ENCODE measurements around the gene FDXR. TPM values are rescaled to one million over a fixed set of nuclear protein-coding genes. Genes with fewer than 3 reads are reported as not detected.
A peak's percentile ranks its signal among the peaks of the same experiment; 100 is the strongest.

The FDXR gene
- total and polyA plus RNA-seq, 9 of the 15 experiments (the other 6 are each of a cell fraction or from before 2014, with no cell fraction given), result 0.89 to 70.7 (median 30.9) TPM

DNA sequence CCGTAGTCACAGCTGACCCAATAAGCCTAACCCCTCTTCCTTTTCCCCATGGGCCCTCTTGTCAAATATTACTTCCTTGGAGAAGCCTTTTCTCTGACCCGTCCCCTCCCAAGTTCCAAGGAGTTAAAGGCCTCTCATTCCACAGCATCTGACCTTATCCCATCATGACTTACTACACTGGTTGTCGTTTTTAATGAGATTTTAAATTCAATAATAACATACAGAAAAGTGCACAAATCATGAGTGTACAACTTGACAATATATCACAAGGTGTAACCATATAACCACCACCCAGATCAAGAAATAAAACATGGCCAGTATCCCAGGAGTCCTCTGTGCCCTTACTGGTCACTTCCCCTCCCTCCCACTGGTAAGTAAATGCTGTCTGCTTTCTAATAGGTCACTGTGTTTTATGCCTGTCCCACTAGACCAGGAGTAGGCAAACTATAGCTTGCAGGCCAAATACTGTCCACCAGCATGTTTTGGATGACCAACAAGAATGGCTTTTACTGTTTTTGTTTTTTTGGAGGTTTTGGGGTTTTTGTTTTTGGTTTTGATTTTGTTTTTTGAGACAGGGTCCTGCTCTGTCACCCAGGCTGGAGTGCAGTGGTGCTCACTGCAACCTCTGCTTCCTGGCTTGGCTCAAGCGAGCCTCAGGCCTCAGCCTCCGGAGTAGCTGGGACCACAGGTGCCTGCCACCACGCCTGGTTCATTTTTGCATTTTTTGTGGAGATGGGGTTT, 1.2 kb upstream of the FDXR start (continued):
- TF ChIP-seq, protein P1, sequence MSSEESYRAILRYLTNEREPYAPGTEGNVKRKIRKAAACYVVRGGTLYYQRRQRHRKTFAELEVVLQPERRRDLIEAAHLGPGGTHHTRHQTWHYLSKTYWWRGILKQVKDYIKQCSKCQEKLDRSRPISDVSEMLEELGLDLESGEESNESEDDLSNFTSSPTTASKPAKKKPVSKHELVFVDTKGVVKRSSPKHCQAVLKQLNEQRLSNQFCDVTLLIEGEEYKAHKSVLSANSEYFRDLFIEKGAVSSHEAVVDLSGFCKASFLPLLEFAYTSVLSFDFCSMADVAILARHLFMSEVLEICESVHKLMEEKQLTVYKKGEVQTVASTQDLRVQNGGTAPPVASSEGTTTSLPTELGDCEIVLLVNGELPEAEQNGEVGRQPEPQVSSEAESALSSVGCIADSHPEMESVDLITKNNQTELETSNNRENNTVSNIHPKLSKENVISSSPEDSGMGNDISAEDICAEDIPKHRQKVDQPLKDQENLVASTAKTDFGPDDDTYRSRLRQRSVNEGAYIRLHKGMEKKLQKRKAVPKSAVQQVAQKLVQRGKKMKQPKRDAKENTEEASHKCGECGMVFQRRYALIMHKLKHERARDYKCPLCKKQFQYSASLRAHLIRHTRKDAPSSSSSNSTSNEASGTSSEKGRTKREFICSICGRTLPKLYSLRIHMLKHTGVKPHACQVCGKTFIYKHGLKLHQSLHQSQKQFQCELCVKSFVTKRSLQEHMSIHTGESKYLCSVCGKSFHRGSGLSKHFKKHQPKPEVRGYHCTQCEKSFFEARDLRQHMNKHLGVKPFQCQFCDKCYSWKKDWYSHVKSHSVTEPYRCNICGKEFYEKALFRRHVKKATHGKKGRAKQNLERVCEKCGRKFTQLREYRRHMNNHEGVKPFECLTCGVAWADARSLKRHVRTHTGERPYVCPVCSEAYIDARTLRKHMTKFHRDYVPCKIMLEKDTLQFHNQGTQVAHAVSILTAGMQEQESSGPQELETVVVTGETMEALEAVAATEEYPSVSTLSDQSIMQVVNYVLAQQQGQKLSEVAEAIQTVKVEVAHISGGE (CRISPR knock-in tag; IDR thresholded peaks at IDR 0.05), result peak in 1 of 3 experiments; percentile 35; a peak in 1 of 6 replicates
- TF ChIP-seq SRSF1 (IDR thresholded peaks at IDR 0.05; ENCODE audit: low read depth, low read length) (no peak), ZNF699 (CRISPR knock-in tag; IDR thresholded peaks at IDR 0.05; ENCODE audit: insufficient replicate concordance) (no peak), ARID1B (IDR thresholded peaks at IDR 0.05) (0 out of 2 replicates have a peak, but pooled peaks have one; percentile 31), CREB5 (CRISPR knock-in tag; IDR thresholded peaks at IDR 0.05) (no peak), STAT5A (IDR thresholded peaks at IDR 0.05; ENCODE audit: borderline replicate concordance, low read length) (no peak), FOXP1 (CRISPR knock-in tag; IDR thresholded peaks at IDR 0.05) (no peak), POLR2AphosphoS5 (IDR thresholded peaks at IDR 0.05; ENCODE audit: control insufficient read depth, insufficient read depth, low read depth, low read length) (0 out of 2 replicates have a peak, but pooled peaks have one; percentile 25), SMARCA4 (IDR thresholded peaks at IDR 0.05) (0 out of 2 replicates have a peak, but pooled peaks have one; percentile 42), SMAD2 (IDR thresholded peaks at IDR 0.05; ENCODE audit: low read depth, low read length) (no peak), BRD9 (IDR thresholded peaks at IDR 0.05; ENCODE audit: low read depth, partially characterized antibody) (no peak), NR2C1 (IDR thresholded peaks at IDR 0.05) (peak; percentile 22; the same call in 1 of the 2 replicates), NR2C1 (tag; IDR thresholded peaks at IDR 0.05) (0 out of 2 replicates have a peak, but pooled peaks have one; percentile 13), BCOR (IDR thresholded peaks at IDR 0.05) (0 out of 2 replicates have a peak, but pooled peaks have one; percentile 18), FOXK2 (conservative IDR thresholded peaks at IDR 0.05 in 1 of 2, IDR thresholded peaks at IDR 0.05 in 1 of 2; ENCODE audit: low read depth in 2 of 2) (peak; percentile 21 to 49; a peak in 1 of 4 replicates), SPI1 (IDR thresholded peaks at IDR 0.05; ENCODE audit: borderline replicate concordance, low read depth, low read length) (peak; percentile 76), NR4A1 (CRISPR knock-in tag; IDR thresholded peaks at IDR 0.05) (no peak), NR4A1 (tag; IDR thresholded peaks at IDR 0.05) (0 out of 2 replicates have a peak, but pooled peaks have one; percentile 24), TAF7 (tag; IDR thresholded peaks at IDR 0.05) (no peak)
- TF ChIP-seq, protein P2, sequence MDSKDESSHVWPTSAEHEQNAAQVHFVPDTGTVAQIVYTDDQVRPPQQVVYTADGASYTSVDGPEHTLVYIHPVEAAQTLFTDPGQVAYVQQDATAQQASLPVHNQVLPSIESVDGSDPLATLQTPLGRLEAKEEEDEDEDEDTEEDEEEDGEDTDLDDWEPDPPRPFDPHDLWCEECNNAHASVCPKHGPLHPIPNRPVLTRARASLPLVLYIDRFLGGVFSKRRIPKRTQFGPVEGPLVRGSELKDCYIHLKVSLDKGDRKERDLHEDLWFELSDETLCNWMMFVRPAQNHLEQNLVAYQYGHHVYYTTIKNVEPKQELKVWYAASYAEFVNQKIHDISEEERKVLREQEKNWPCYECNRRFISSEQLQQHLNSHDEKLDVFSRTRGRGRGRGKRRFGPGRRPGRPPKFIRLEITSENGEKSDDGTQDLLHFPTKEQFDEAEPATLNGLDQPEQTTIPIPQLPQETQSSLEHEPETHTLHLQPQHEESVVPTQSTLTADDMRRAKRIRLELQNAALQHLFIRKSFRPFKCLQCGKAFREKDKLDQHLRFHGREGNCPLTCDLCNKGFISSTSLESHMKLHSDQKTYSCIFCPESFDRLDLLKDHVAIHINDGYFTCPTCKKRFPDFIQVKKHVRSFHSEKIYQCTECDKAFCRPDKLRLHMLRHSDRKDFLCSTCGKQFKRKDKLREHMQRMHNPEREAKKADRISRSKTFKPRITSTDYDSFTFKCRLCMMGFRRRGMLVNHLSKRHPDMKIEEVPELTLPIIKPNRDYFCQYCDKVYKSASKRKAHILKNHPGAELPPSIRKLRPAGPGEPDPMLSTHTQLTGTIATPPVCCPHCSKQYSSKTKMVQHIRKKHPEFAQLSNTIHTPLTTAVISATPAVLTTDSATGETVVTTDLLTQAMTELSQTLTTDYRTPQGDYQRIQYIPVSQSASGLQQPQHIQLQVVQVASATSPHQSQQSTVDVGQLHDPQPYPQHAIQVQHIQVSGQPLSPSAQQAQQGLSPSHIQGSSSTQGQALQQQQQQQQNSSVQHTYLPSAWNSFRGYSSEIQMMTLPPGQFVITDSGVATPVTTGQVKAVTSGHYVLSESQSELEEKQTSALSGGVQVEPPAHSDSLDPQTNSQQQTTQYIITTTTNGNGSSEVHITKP (IDR thresholded peaks at IDR 0.05; ENCODE audit: partially characterized antibody), result peak; percentile 34
